Measurements from ENCODE around the gene CCDC185.
A peak's percentile ranks its signal among the peaks of the same experiment; 100 is the strongest.

The CCDC185 gene
- 0 to 0.07 reads per million in 2 donors for total RNA-seq

DNA sequence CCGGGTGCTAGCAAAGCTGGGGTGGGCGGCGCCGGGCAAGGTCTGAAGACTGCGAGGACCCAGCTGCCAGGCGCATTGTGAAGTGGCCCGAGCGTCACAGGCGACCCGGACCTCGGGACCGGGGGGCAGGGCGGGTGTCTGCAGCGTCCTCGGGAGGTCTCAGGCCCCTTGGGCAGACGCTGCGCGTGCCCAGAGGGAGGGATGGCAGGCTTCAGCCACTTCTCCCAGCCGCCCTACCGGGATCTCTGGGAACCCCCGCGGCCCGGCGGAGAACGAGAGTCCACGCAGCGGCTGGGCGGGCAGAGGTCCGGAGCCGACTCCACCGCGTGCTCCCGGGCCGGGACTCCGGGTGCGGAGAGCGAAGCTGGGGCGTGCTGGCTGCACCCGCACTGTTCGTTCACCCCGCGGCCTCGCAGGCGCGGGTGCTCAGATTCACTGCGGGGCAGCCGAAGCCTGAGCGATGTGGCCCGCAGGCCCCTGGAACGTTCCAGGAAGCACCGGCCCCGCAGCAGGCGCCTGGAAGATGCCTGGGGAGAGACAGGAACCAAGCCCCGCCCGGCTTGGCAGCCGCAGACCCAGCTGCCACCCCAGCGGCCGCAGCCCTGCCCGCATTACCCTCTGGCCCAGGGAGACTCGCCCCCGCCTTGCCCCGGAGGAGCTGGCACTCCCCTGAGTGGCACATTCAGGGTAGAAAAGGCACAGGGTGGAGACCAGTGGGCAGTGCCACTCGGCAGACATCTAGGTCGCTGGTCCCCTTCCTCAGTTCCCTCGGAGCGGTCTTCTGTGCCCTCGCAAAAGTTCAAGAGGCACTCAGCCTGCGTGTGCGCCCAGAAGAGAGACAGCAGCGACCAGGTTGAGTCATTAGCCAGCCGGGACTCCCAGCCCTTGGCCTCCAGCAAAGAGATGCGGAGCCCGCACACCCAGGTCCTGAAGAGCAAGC lies at the start of gene CCDC185:
TSS of gene CCDC185 (plus strand) at position 141 of the 940 bp plus-strand sequence. CDS start at position 202, 61 bp downstream.
- no peak for DNase-seq

GRCh38 chr1:223343692-223344091 lies 49.5 kb upstream of the CCDC185 start:
- DNase-seq = no peak

DNA sequence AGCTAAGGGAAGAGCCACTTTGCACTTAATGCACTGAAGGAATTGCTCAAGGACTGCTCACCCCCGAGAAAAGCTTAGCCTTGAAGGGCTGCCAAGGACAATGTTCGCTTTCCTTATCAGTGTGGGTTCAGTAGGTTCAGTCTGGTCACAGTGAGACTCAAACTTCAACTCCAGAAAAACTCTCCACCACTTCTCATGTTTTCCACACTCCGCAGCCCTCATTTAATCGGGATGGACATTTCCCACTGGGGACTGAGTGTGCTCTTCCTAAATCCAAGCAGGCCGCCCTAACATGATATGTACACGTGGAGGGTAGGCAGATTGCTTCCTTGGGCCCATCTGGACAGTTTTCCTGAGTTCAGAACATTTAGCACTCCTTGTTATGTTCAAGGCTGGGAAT lies 48.7 kb upstream of the CCDC185 start:
- no peak for DNase-seq

GRCh38 chr1:223345720-223346119 lies 47.5 kb upstream of the CCDC185 start:
- DNase-seq = no peak

- DNase-seq = no peak
Observed at GRCh38 chr1:223346311-223346710, 46.9 kb upstream of the CCDC185 start.

GRCh38 chr1:223347583-223347982 lies 45.6 kb upstream of the CCDC185 start:
- no peak for DNase-seq

- no peak for DNase-seq
Observed at GRCh38 chr1:223348439-223348838, 44.8 kb upstream of the CCDC185 start.

GRCh38 chr1:223349241-223349640 lies 44.0 kb upstream of the CCDC185 start:
- no peak for DNase-seq

DNA sequence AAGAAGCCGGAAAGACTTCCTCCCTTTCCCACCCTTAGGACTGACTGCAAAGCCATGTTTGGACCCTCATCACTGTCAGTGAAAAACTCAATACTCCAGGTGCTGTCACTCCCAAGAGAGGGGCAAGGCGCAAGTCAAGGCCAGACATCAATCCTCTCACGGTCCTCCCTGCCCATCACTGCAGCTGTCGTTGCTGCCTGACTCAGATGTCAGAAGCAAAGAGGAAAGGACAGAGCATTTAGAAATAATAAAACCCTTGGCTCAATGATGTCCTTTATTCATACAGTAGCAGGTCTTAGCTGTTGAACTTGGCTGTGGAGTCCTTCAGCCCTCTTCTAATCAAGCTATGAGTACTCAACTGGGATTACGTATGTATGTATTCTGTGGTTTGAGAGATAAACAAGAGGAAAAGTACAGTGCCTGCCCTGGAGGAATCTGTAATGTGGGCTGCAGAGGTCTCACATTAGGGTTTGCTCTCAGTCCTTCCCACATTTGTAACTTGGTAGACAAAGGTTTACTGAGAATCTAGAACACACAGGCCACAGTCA lies 42.8 kb upstream of the CCDC185 start:
- no peak for DNase-seq

DNA sequence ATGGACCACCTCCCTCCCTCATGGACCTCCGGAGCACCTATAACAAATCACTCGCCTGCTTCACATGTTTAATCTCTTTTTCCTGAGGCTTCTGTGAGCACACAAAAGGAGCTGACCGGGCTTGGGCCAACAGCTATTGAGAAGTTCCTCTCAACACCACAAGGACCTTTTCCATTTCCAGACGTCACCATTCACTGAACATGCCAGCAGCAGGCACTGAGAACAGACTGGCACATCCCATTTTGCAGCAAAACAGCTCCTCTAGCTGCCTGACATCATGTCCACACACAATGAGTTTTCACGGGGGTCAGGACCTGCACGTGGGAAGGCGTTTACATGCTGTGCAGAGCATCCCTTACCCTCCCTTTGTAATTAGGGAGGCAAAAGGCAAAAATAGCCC lies 40.3 kb upstream of the CCDC185 start:
- no peak for DNase-seq

DNA sequence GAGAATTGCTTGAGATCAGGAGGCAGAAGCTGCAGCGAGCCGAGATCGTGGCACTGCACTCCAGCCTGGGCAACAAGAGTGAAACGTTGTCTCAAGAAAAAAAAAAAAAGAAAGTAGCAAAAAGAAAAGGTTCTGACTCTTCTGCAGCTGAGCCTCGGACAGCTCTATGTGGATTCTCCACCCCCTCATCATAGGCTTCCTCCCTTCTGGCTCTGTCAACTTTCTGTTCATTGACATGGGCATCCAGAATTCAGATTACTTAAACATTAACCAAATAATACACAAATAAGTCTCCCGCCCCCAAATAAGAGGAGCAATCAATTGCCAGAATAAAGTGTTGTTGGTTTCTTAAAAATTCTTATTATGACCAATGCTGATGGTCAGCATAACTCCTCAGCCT lies 39.3 kb upstream of the CCDC185 start:
- DNase-seq = no peak

DNA sequence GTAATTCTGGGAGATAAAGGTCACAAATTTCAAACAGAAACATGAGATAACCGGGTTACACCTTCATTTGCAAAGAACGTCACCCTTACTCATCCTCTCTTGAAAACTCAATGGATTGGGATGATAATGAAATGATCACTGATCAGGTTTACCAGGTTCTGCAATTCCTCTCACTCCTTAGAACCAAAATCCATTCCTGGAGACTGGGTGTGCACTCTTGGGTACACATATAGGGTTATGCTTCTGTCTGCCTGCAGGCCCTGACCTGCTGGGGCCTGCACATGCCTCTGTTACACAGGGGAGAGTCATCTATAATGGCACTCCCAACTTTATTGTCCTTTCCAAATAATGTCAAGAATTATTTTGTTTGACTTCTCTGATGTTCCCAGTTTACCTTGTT lies 37.5 kb upstream of the CCDC185 start:
- DNase-seq = no peak

DNA sequence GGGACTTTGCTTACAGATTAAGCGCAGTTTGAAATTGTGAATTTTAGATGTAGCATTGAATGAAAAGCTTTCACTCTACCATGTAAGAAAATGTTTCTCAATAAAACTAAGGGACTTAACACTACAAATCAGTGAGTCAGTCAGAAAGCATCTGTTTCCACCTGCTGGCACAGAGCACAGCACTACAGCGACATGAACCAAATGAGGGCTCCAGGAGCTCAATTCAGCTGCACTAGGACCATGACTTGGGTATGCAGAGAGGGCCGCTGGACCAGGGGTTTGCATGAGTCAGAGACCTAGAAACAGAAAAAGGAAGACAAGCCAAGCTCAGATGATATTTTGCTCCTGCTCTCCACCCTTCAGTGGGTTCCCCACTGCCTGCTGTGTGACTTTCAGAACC lies 34.4 kb upstream of the CCDC185 start:
- peak in 1 of 5 experiments; percentile 25 for DNase-seq

DNA sequence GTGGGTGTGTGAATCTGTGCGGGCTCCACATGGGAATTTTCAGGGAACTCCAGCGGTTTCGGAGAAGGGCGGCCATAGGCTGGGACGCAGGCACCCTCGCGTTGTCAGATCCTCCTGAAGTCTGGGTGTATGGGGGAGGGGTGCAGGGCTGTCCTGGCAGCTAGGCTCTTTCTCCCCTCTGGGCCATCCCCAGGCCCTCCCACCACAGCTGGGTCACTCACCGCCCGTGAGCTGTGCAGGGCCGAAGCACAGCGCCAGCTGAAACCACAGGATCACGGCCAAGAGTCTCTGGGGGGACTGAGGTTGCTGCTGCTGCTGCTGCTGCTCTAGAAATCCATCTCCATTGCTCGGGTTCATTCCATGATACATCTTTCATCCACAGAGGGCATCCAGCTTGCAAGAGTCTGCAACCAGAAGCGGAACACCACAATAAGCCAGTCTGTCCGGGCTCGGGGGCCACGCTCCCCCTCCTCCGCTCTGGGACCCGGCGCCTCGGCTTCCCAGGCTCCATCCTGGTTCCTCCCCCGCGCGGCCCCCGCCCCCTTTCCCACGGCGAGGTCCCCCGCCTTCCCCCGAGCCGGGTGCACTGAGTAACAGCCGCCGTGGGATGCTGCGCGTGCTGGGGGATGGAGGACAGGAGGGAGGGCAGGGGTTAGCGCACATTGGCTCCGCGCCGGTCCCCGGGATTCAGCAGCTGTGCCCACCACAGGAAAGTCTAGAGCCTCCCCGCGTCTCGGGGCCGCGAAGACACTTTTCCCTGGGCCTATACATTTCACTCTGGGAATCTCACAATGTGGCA lies 30.0 kb upstream of the CCDC185 start:
- peak in 4 of 5 experiments; percentile 9 to 19 (median 12) for DNase-seq

DNA sequence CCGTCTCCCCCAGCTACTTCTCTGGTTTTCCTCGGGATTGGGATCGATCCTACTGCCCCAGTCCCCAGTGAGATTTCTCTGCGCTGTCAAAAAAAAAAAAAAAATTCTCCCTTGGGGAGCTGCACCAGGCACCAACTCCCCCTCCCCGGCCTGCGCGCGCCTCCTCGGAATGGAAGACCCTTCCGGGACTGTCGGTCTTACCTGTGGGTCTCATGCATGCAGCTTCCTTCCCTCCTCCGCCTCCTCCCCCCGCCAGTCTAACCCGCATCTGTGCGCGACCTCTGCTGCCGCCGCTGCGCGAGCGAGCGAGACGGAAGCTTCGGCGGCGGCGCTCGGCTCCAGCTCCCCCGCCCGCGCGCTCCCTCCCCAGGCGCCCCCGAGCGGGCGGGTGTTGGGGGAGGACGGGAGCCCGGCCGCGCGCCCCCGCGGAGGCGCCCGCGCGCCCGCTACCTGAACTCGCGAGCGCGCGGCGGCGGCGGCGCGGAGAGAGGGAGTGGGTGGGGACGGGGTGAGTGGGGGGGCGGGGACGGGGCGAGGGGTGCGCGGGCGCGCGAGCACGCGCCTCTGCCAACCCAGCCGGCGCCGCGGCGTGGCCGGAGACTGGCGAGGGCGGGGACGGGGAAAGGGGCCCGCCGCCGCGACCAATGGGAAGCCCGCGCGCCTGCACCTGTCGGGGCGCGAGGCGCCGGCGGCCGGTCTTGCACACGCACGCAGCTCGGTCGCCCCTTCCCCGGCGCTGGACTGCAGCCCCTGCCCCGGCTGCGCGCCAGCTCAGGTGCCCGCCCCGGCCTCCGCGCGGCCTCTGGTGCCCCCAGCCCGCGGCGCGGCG lies 29.1 kb upstream of the CCDC185 start, which contains the start of gene SUSD4:
TSS of gene SUSD4 (minus strand) at position 321 of the 829 bp plus-strand sequence. CDS start 751 bp downstream, outside the sequence.
- DNase-seq = peak; percentile 33 to 81 (median 66)

- DNase-seq = peak in 2 of 5 experiments; percentile 12 to 17
Observed at GRCh38 chr1:223364685-223365382, 28.4 kb upstream of the CCDC185 start.

DNA sequence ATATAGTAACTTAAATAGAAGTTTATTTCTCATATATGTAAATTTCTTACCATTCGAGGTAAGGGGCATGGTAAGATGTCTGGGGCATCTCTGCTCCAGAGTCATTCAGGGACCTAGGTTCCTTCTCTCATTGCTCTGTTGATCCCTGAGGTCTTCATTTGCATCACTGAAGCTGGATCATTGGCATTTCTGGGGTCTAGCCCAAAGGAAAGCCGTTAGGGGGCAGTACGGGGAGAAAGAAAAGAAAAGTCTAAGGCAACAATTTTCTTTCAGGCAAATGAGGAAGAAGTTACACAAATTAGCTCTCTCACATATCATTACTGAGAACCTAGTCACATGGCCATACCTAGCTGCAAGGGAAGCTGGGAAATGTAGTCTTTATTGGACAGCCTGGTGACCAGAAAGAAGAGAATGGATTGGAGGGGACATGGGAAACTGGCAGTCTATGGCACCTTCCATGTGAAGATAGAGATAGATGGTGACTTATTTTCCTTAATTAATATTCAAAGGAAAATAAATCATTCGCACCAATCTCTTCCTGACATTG lies 19.1 kb upstream of the CCDC185 start:
- DNase-seq = no peak

DNA sequence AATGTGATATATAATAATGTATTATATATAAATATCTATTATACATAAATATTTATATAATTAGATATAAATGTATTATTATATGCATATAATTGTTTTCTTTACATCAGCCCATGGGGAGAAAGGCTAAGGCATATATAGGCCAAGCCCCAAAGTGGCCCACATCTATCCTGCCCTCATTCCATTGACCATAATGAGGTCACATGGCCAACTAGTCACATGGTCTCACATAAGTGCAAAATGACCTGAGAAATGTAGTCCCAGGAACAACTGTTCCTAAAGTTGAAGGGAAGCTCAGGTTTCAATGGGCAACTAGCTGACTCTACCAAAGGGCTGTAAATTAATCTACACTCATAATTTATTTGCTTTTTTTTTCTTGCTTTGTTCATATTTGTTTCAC lies 14.5 kb upstream of the CCDC185 start:
- DNase-seq = no peak

GRCh38 chr1:223386013-223386412 lies 7.2 kb upstream of the CCDC185 start:
- DNase-seq = no peak

GRCh38 chr1:223390618-223391017 lies 2.6 kb upstream of the CCDC185 start:
- no peak for DNase-seq

DNA sequence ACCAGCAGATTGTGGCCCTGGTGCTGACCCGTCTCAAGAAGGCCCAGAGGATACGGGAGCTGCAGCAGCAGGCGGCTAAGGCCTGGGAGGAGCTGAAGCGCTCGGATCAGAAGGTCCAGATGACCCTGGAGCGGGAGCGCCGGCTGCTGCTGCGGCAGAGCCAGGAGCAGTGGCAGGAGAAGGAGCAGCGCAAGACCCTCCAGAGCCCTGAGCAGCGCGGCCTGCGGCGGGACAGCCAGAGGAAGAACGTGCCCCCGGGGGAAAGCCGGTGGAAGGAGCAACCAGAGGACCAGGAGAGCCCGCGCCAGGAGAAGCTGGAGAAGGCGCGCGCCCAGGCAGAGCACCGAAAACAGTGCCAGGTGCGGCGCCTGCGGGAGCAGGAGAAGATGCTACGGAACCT lies 1.0 kb downstream of the CCDC185 start:
- no peak for DNase-seq

Data from T-helper 2 cell (primary cell).